ENCODE results near the gene RPS6KA3. TPM values are rescaled to one million over a fixed set of nuclear protein-coding genes. Genes with fewer than 3 reads are reported as not detected.

RPS6KA3 gene
- total and polyA plus RNA-seq, 9 of the 15 experiments (the other 6 are each of a cell fraction or from before 2014, with no cell fraction given): 10.9 to 61.9 (median 37.4) TPM

- TF ChIP-seq TSHZ1 (CRISPR knock-in tag; IDR thresholded peaks at IDR 0.05) (no peak), HMG20A (CRISPR knock-in tag; conservative IDR thresholded peaks at IDR 0.05) (no peak), PHB (CRISPR knock-in tag; IDR thresholded peaks at IDR 0.05) (no peak), HDAC8 (tag; IDR thresholded peaks at IDR 0.05) (no peak), THAP7 (CRISPR knock-in tag; IDR thresholded peaks at IDR 0.05) (no peak), USF2 (CRISPR knock-in tag; IDR thresholded peaks at IDR 0.05) (no peak), ZNF146 (CRISPR knock-in tag; IDR thresholded peaks at IDR 0.05; ENCODE audit: unreplicated experiment) (no peak), KLF16 (IDR thresholded peaks at IDR 0.05) (no peak), FOXK1 (CRISPR knock-in tag; IDR thresholded peaks at IDR 0.05; ENCODE audit: borderline replicate concordance) (no peak)
These were observed 48.8 kb downstream of the RPS6KA3 start (continued) for GRCh38 chrX:20217906-20218305.
